ENCODE measurements around the gene SLC44A5.

DNA sequence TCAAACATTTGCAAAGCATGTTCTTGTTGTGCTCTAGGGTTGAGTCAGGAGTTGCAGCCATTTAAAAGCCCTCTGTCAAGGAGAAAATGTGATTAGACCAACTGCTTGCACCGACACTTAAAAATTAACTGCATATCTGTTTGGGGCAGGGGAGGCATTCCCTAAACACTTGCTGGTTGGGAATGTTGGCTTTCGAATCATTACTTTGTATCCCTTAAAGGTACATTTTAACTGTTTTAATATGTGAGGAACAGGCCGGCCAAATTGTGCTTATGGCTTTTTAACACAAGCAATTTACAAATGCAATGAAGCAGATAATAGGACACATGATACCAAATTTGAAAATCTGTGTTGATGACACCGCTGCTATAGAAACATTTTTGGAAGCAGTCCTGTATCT, 317.6 kb downstream of the SLC44A5 start:
- TF ChIP-seq, protein P1, sequence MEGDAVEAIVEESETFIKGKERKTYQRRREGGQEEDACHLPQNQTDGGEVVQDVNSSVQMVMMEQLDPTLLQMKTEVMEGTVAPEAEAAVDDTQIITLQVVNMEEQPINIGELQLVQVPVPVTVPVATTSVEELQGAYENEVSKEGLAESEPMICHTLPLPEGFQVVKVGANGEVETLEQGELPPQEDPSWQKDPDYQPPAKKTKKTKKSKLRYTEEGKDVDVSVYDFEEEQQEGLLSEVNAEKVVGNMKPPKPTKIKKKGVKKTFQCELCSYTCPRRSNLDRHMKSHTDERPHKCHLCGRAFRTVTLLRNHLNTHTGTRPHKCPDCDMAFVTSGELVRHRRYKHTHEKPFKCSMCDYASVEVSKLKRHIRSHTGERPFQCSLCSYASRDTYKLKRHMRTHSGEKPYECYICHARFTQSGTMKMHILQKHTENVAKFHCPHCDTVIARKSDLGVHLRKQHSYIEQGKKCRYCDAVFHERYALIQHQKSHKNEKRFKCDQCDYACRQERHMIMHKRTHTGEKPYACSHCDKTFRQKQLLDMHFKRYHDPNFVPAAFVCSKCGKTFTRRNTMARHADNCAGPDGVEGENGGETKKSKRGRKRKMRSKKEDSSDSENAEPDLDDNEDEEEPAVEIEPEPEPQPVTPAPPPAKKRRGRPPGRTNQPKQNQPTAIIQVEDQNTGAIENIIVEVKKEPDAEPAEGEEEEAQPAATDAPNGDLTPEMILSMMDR (conservative IDR thresholded peaks at IDR 0.05; ENCODE audit: low read length) = no peak
- no peak for TF ChIP-seq EZH2phosphoT487 (IDR thresholded peaks at IDR 0.05; ENCODE audit: borderline replicate concordance)
